ENCODE data around the gene ALPL.

The ALPL gene

DNA sequence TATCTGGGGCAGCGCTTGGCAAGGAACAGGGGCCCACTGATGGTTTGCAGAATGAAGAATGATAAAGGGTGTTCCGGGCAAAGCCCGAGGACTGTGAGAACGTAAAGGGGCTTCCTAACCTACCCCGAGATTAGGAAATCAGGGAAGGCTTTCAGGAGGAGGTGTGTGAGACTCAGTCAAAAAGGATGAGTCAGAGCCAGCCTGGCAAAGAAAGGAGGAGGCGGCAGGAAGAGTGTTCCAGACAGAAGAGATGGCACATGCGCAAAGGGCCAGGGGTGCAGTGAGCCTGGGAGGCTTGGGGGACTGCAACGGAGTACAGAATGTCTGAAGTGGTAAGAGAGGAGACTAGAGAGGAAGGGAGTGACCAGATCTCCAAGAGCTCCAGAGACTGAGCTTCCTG is 89.7 kb downstream of the ALPL start:
- DNase-seq (ENCODE audit: low spot score): no peak

DNA sequence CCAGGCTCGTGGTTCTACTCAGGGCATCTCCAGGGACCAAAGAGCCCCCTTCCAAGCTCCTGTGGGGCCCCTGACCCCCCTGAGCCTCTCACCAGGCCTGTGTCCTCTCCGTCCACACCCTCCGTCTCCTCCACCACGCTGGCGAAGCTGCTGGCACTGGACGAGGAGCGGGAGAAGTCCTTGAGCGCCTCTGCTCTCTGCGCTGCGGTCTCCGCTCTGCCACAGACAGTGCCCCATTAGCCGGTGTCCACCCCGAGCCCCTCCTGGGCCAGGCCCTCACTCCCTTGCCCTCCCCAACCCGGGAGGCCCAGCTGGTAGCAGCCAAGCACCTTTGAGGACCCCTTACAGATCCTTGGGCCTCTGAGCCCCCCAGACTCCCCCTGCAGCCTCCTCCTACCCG is 90.2 kb downstream of the ALPL start:
- no peak for DNase-seq (ENCODE audit: low spot score)

DNA sequence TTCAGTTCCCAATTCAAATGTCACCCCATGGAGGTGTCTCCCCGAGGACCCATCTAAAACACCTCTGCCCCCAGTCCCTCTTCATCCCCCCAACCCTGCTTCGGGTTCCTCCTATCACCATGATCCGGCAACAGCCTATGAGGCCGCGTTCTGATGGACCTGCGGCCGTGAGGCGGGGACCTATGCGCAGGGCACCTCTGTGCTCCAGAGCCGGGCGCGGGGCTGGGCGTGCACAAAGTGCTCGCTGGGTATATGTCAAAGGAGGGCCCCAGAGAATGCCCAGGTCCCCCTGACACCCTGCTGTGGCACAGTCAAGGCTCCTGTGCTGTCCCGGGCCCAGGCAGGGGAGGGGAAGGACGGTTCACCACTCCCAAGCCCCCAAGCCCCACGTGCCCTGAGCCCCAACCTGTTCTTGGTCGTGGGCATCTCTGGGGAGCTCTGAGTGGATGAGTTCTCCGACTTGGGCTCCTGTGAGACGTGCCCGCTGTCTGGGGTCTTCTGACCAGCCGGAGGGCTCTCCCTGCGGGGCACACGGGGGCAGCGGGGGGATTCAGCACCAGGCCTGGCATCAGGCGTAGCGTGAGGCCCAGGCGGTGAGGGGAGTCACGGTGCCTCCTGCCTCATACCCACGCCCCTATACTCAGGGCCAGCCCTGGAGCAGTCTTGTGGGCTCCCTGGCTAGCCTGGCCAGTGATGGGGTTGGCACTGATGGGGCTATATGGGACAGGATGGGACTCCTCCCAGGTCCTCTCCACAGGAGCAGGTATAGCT is 92.2 kb downstream of the ALPL start:
- no peak for DNase-seq (ENCODE audit: low spot score)

DNA sequence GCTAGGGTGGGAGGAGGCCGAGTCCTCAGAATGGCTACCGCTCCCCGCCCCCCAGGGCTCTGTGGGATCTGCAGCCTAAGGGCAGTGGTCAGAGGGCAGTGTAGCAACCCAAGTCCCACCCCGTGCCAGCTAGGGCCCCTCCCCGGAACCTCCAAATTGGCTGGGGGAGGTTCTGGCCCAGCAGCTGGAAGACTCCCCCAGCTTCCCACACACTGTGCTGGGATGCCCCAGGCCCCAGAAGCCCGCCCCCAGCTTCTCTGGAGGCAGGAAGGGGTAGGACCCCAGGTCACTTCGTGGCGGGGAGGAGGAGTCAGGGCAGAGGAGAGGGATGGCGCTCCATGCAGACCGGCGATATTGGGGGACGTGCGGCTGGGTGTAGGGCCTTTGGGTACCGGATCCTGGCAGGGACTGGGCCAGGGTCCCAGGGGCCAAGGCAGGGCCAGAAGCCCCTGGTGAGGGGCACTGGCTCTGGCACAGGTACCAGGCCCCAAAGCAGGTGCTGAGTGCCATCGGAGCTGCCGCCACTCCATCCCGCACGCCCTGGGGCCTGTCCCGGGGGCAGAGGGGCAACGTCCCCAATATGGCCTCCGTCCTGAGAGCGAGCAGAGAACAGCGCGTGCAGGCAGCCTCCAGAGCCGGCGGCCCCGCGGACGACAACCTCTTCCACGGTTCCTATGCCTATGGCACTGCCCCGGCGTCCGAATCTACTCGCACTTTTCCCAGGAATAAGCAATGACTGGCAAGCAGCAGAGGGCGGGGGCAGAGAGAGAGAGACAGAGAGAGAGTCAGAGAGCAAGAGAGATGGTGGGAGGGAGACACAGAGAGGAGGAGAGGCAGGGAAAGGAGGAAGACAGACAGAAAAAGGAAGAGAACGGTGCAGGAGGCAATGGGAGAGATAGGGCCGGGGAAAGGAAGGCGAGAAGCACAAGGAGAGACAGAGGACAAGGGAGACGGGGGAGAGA is 94.2 kb downstream of the ALPL start:
- no peak for DNase-seq (ENCODE audit: low spot score)

DNA sequence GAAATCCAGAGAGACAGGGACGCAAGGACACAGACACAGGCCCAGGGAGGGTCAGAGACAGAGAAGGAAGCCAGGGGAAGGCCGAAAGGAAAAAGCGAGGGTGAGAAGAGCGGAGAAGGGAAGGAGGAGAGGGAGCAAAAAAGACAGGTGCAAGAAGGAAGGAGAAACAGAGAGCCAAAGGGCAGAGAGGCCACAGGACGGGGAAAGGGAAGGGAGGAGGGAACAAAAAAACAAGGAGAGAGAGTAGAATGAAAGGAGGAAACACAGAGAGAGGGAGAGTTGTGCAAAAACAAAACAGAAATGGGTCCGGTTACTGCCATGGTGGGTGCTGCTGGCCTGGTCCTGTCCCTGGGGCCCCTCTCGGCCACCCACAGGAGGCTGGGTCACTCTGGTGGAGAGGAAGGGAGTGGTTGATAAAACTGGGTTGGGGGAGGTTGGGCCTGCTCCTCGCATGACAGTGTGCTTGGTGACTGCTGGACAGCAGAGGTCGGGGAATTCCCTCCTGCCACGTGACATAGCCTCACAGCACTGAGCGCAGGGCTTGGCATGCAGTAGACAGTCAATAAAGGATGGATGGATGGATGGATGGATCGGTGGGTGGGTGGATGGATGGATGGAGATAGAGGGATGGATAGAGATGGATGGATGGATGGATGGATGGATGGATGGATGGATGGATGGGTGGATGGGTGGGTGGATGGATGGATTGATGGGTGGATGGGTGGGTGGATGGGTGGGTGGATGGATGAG is 95.2 kb downstream of the ALPL start:
- no peak for DNase-seq (ENCODE audit: low spot score)

DNA sequence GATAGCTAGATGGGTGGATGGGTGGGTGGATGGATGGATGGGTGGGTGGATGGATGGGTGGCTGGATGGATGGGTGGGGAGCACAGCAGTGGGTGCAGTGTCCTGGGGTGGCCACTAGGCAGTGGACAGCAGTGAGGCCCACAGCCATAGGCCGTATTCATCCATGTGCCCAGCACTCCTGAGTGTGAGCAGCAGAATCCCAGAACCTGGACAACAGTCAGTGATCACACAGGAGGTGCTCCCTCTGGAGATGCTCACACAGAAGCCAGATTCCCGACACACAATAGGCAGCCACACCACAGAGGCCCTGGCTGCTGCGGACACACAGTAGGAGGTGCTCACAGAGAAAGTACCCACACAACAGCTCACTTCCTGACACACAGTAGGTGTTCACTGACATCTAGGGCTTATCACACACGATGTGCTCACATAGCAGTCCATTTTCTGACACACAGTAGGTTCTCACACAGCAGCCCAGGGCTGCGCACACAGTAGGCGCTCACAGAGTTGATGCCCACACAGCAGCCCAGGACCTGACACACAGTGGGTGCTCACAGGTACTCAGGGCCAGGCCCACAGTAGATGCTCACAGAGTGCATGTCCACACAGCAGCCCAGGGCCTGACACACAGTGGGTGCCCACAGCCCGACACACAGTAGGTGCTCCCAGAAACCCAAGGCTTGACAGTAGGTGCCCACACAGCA is 95.9 kb downstream of the ALPL start:
- no peak for DNase-seq (ENCODE audit: low spot score)

DNA sequence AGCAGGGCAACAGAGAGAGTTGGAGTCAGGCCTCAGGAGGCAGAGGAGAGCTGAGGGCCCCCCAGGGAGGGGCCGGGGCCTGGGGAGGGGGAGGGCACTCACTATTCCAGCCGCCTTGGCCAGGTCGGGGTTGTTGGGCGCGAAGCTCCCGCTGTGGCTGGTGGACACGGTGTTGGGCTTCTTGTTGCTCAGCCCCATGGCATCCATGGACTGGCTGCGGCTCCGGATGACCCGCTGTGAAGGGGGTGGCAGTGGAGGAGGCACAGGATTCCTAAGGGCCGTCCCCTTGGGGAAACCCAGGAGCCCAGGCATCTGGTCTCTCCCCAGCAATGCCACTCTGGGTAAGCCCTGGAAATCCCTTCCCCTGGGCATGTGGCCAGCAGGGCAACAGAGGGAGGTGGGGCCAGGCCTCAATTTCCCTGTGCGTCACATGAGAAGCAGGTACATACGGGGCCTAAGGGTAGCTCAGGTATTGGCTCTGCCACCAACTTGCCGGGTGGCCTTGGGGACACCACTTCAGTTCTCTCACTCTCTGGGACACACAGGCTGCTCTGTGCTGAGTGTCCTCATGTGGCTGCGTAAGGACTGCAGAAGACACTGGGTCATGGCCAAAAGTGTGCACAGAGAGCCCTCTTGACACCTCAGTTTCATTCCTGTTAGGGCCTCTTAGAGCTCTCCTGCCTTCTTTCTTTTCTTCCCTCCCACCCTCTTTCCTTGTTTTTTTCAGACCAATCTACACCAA is 96.9 kb downstream of the ALPL start:
- DNase-seq (ENCODE audit: low spot score): no peak

DNA sequence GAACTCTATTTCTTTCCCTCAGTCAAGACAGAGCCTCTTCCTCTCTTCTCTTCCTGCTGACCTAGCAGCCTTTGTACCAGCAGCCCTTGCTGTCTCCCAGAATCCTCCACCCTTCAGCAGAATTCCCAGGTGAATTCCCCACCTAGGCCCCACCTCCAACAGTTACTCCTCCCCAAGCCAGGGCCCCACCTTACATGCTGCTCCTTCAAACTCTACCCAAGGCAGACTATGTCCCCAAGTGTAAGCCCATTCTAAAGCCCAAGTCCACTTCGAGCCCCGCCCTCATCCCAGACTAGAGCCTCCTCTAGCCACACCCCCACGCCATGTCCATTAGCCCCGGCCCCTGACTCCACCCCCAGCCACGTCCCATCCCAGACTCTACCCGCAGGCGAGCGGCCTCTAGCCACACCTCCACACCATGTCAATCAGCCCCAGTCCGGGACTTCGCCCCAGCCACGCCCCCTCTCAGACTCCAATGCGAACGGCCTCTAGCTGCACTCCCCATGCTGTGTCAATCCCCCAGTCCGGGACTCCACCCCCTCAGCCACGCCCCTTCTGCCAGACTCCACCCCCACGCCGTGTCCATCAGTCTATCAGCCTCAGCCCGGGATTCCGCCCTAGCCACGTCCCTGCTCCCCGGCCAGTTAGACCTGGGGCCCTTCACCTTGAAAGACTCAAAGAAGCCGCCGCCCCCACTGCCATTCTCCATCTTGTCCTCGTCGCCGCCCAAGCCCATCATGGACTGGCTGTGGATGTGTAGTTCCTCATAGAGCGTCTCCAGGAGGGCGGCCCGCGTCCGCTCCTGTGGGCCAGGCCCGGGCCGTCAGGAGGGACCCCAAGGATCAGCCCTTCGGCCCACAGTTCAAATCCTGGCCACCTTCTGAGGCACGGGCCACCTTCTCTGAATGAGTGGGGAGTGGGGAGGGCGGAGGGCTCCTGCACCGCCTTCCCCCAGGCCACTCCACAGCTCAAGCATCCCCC is 98.6 kb downstream of the ALPL start:
- DNase-seq (ENCODE audit: low spot score): peak; percentile 92

DNA sequence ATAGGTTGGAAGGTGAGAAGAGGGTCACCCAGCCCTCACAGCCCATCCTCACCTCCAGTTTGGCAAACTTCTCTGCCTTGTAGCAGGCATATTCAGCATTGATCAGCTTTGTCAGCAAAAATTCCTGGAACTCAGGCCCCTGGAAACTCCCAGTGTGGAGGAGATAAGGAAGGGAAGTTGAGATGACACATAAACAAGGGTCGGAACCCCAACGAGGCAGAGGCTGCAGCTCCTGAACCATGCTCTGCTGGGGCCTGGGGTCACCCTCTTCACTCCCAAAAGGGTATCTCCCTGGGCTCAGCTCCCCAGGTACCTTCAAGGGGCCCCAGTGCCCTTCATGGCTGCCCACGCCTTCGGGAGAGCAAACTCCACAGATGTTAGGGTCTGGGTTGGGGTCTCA is 99.6 kb downstream of the ALPL start:
- DNase-seq (ENCODE audit: low spot score): no peak

DNA sequence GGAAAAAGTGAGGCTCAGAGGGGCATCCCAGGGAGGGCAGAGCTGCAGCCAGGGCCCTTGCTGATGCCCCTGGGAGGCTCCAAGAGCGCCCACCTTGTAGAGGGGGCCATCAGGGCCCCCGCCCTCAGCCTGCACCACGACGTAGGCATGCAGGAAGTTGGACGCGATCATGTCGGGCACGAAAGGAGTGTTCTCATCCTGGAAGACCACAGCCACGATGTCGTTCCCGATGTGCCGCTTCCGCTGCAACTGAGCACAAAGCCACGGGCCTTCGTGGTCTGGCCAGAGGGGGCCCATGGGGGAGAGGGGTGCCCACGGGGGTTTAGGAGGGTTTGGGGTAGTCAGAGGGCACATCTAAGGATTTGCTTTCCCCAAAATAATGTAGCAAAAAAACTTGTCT is 100.8 kb downstream of the ALPL start:
- no peak for DNase-seq (ENCODE audit: low spot score)

DNA sequence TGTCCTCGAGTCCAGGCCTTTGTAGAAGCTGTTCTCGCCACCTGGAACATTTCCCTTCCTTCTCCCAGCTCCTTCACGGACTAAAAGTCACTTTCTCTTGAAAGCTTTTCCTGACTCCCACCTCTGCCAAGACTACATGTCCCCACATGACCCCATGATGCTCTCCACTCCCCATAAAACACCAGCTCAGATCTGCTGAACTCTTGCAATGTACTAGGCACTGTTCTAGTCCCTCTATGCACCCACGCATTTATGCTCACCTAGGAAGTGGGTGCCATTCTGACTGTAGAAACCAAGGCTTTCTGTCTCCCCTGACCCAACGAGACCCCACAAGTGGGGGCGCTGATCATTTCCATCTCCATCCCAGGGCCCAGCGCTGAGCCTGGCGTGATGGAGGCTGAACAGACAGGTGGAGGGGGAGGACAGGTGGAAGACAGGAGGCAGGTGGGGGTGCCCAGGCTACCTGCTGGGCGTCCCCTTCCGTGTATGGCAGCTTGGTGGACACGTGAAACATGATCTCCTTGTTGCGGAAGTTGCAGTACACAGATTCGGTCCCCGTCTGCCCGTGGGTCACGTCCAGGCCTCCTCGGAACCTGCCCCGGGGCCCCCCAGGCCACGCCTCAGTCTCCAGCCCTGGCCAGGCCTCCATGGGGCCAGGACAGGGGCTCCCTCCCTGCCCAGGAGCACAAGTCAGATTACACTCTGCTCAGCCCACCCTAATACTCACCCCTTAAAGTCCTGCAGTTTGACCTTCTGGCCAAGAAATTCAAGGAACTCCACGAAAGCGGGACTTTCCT is 102.0 kb downstream of the ALPL start:
- no peak for DNase-seq (ENCODE audit: low spot score)

DNA sequence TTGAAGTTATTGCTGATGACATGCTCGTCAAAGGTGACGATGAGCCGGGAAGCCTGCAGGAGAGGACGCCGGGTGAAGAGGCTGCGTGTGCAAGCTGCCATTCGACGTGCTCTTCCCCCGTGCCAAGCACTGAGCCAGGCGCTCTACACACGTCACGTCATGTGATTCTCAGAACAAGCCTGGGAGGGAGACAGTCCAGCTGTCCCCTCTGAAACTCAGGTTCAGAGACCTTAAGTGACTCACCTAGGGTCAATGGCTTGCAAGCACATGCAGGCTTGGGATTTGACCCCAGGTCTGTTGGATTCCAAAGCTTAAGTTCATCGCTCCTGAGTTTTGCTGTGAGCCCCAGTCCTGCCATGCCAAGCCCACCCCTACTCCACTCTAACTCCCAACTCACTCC is 102.8 kb downstream of the ALPL start:
- no peak for DNase-seq (ENCODE audit: low spot score)

DNA sequence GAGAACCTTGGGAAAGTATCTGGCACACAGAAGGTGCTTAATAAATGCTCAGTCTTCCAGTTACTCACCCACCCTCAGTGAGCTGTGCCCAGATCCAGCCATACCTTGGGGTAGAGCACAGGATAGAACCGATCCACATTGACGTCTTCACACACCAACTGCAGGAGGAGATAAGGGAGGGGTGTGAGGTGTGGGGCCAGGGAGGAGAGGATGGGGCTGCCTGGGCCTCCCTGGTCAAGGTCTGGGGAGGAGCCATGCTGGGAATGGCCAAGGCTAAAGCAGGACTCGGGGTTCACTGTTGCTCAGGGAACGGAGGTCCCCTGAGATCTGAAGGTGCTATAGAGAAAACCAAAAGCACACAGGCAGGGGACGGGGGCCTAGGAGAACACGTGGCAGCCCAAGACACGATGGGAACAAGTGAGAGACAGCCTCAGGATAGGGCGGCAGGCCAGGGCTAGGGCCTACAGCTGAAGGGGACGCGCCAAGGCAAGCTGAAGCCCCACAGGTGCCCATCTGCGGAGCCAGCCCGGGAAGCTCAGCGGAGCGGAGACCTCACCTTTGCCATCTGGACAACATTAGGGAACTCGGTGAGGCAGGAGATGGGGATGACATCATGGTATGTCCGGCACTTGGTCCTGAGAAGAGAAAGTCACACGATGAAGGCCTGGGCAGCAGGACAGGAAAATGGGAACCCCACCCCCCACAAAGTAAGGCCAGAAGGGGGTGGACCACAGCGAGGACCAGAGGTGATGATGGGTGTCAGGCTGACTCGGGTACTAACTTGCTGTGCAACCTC is 104.0 kb downstream of the ALPL start:
- peak; percentile 15 for DNase-seq (ENCODE audit: low spot score)

DNA sequence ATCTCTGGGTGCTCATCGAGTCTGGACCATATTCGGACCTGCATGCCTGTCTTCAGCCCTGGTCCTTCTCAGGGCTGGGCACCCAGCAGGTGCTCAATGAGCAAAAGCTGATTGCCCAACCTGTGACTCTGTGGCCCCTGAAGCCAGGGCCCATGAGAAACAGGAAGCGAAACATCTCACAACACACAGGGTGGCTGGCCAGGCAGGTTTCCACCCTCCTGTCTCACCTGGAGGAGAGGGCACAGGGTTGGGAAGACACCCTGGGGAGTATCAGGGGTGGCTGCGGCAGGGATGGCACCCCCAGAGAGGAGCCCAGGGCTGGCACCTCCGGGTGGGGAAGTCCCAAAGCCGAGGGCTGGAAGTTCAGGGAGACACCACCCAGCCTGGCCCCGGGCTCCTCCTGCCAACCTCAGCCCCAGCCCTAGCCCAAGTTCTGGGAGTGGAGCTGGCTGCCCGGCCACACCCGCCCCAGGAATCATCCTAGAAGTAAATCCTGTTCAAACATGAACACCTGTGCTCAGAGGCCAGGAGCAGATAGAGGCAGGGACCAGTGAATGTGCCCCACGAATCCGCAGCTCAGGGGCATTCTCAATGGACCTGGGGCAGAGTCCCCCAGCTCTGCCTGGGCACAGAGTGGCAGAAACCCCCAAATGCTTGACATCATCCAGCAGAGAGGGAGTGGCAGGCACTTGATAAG is 105.3 kb downstream of the ALPL start:
- no peak for DNase-seq (ENCODE audit: low spot score)

DNA sequence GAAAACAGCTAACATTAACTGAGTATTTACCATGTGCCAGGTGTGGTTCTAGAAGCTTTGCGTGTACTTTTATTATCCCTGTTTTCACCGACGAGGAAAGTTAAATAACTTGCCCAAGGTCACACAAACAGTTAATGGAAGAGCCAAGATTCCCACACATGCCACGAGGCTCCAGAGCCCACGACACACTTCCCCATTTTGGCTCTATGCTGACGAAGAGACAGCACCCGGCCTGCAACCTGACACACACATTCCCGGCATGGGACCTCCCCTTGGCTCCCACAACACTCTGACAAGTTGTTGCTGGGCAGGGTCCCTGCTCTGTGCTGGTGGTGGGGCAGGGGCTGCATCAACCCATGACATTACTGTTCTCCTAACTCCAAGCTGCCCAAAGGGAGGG is 107.1 kb downstream of the ALPL start:
- DNase-seq (ENCODE audit: low spot score): no peak

DNA sequence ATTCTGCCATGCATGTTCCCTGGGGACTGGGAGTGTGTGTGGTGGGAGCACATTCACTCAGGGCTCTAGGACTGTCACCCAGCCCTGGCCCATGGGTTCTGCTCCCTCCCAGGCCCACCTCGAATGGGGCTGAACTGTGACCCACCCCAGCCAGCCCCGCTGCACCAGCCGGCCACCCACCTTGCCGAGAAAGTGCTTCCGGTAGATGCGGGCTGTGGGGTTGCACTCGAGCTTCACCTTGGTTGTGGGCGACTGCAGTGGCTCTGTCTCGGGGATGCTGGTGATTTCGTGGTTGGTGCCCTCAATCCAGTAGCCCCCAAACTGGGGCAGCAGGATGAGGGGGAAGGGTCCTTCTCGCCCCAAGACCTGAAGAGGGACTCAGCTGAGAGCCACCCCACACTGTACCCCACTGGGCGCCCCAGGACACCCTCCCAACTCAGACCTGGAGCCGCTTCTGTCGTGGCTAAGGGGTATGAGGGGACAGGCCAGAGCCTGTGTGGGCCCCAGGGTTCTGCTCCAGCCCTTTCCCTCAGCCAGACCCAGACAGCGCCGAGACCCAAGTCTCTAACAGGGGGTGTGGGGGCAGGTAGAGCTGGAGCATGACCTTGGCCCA is 108.0 kb downstream of the ALPL start:
- no peak for DNase-seq (ENCODE audit: low spot score)

DNA sequence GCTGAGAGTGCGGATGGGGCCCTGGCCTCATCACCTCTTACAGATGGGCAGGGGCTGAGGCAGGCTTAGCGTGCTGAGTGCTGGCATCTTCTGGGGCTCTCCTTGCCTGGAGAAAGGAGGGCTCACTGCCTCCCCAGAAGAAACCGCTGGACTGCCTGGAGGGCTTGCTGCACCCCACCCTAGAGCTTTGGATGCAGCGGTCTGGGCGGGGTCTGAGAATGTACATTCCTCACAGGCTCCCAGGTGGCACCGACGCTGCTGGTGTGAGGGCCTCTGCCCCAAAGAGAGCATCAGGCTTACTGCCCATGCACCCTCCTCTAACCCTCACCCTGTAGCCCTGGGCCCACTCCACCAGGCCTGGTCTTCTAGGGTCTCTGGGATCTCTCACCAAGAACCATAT is 108.8 kb downstream of the ALPL start:
- no peak for DNase-seq (ENCODE audit: low spot score)

Data from hematopoietic multipotent progenitor cell treated with erythropoietin and hydrocortisone succinate and interleukin-3 and kit ligand, for 15 days (in vitro differentiated cells).